ENCODE results near the gene EFCAB8.

DNA sequence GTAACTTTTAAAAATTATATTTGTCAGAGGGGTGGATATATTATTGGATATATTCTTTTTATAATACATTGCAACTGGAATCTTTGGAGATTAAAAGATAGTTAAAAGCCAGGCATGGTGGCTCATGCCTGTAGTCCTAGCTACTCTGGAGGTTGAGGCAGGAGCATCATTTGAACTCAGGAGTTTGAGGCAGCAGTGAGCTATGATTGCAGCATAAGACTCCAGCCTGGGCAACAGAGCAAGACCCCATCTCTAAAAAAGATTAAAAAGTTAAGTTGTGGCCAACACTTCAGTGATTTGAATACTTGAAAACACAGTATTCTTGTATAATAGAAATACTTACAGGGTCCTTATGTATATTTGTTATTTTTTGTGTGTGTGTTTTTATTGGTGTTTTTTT is 23.8 kb upstream of the EFCAB8 start:
- TF ChIP-seq, protein P1, sequence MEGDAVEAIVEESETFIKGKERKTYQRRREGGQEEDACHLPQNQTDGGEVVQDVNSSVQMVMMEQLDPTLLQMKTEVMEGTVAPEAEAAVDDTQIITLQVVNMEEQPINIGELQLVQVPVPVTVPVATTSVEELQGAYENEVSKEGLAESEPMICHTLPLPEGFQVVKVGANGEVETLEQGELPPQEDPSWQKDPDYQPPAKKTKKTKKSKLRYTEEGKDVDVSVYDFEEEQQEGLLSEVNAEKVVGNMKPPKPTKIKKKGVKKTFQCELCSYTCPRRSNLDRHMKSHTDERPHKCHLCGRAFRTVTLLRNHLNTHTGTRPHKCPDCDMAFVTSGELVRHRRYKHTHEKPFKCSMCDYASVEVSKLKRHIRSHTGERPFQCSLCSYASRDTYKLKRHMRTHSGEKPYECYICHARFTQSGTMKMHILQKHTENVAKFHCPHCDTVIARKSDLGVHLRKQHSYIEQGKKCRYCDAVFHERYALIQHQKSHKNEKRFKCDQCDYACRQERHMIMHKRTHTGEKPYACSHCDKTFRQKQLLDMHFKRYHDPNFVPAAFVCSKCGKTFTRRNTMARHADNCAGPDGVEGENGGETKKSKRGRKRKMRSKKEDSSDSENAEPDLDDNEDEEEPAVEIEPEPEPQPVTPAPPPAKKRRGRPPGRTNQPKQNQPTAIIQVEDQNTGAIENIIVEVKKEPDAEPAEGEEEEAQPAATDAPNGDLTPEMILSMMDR (IDR thresholded peaks at IDR 0.05), result no peak
- no peak for TF ChIP-seq POLR2A (IDR thresholded peaks at IDR 0.05)

All from uterus (tissue), 2 donors.